Stomach smooth muscle (tissue), 2 donors: ENCODE data around the gene TSPAN32.
A peak's percentile ranks its signal among the peaks of the same experiment; 100 is the strongest.
"Not testable (repeated sequence)": the region's sequence is repeated elsewhere in the genome, so short reads cannot be mapped to it uniquely, and the experiment has no call there.

ENCODE experiments used
- H3K27ac ChIP-seq: one replicate; pipeline ENCODE4 v1.7.0; 2013; ENCODE audit warnings: mild to moderate bottlenecking, low read length, inconsistent platforms
- H3K27me3 ChIP-seq, 2 donors: one replicate each; pipeline ENCODE4 v1.7.0; 2013; ENCODE audit warnings: low read length in 2 of 2; ENCODE audit not compliant: insufficient read depth in 2 of 2, control insufficient read depth in 1 of 2
- H3K36me3 ChIP-seq, 2 donors: one replicate each; pipeline ENCODE4 v1.7.0; 2013; ENCODE audit warnings: low read length in 2 of 2; ENCODE audit not compliant: control insufficient read depth in 2 of 2, insufficient read depth in 2 of 2
- H3K4me1 ChIP-seq: one replicate; pipeline ENCODE4 v1.7.0; 2013; ENCODE audit warnings: low read length; ENCODE audit not compliant: control insufficient read depth, insufficient read depth
- H3K4me3 ChIP-seq, 2 donors: one replicate each; pipeline ENCODE4 v1.7.0; 2013; ENCODE audit warnings: low read length in 2 of 2
- H3K9ac ChIP-seq, 2 donors: one replicate each; pipeline ENCODE4 v1.7.0; 2013; ENCODE audit warnings: low read length in 2 of 2, mild to moderate bottlenecking in 1 of 2
- H3K9me3 ChIP-seq, 2 donors: one replicate each; pipeline ENCODE4 v1.7.0; 2013; ENCODE audit warnings: low read length in 2 of 2; ENCODE audit not compliant: control insufficient read depth in 2 of 2
- donor health status: healthy.
- donor health status: Pancreatic carcinoma.

TSPAN32 gene

DNA sequence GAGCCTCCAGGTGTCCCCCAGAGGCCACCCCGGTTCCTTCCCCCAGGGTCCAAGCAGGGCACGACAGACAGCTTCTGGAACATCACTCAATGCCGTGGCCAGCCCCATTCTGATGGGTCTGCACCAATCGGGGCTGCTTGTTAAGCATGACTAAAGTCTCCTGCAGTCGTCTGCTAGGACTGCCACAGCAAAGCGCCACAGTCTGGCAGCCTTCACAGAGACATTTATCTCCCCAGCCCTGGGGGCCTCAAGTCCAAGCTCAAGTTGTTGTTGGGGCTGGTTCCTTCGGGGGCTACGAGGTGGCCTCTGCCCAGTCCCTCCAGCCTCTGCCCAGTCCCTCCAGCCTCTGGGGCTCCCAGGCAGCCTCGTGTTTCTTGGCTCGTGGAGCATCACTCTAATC lies 61.3 kb downstream of the TSPAN32 start:
- Histone ChIP-seq H3K9me3 (no peaks in the 10 kb centered on the region), H3K4me1 (peaks cover 16% of the 10 kb centered on the region), H3K27me3 (no peaks in the 10 kb centered on the region), H3K9ac (no peak overlapping the region), H3K4me3 (no peak overlapping the region), H3K27ac (no peak overlapping the region), H3K36me3 (no peaks in the 10 kb centered on the region)

DNA sequence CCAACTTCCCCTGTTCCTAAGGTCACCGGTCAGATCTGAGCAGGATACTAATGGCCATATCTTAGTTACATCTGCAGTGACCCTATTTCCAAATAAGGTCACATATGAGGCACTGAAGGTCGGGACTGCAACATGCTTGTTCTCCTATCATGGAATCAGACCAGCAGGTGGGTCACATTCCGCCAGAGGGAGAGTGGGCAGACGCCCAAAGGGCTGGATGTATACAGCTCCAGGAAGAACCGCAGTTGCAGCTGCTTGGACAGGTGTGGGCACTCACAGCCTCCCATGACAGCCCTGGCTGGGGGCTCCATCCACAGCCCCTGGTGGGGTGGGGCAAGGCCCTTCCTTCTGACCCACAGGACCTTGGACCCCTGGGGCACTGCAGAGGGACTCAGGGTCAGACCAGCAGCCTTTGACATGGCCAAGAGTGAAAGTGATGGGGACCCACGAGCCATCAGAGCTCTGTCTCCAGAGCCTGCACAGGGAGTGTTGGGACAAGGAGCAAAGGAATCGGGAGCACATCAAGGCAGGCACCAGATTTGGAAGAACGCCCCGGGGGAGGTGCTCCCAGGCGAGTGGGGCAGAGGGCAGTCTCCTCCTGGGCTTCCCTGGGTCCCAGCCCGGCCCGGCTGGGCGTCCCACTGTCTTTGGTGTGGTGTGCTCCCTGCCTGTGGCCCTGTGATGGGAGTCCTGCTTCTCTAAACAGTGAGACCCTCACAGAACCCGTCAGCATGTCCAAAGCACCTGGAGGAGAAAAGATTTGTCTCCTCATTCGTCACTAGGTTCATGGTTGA lies 62.0 kb downstream of the TSPAN32 start:
- no peak overlapping the region for H3K9ac ChIP-seq
- H3K27me3 ChIP-seq, result no peaks in the 10 kb centered on the region
- H3K36me3 ChIP-seq, result no peaks in the 10 kb centered on the region
- H3K27ac ChIP-seq, result no peak overlapping the region
- no peak overlapping the region for H3K4me3 ChIP-seq
- no peaks in the 10 kb centered on the region for H3K9me3 ChIP-seq
- peaks cover 16% of the 10 kb centered on the region for H3K4me1 ChIP-seq

DNA sequence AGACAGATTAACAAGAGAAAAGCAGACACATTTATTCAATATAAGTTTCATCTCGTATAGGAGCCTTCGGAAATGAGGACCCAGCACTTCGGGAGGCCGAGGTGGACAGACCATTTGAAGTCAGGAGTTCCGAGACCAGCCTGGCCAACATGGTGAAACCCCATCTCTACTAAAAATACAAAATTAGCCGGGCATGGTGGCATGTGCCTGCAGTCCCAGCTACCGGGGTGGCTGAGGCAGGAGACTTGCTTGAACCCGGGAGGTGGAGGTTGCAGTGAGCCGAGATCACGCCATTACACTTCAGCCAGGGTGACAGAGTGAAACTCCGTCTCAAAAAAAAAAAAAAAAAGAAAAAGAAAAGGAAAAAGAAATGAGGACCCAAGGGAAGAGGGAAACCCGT lies 62.6 kb downstream of the TSPAN32 start:
- H3K9me3 ChIP-seq, H3K36me3 ChIP-seq, H3K9ac ChIP-seq, H3K4me3 ChIP-seq, H3K27me3 ChIP-seq, H3K27ac ChIP-seq: not testable (repeated sequence)
- H3K4me1 ChIP-seq, result peaks cover 16% of the 10 kb centered on the region

DNA sequence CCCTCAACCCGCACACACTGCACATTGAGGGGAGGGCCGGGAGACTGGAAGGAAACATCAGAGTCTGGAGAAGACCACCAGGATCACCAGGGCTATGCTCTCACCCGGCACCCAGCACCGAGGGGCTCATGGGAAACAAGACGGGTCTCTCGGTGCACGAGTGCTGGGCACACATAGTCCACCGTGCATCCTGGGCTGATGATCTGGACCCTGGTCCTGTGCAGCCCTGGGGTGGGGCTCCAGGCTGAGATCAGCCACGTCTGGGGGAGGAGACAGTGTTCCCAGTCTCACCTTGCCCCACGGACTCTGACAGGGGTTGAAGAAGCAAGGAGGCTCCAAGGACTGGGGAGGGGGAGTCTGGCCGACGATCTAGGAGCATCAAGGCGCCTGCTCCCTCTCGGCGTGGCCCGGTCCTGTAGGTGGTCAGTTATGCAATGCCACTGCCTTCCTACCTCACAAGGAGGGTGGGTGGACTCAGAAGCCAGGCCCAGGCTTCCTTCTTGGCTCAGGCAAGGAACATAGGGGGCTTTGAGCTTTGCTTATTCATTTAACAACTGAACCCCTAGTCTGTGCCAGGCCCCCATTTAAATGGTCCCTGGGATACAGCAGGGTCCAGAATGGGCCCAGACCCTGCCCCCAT lies 63.9 kb downstream of the TSPAN32 start:
- no peak overlapping the region for H3K27ac ChIP-seq
- no peaks in the 10 kb centered on the region for H3K27me3 ChIP-seq
- peaks cover 16% of the 10 kb centered on the region for H3K4me1 ChIP-seq
- H3K9me3 ChIP-seq, result no peaks in the 10 kb centered on the region
- peak overlapping the region in 1 of 2 donors; percentile 44 for H3K4me3 ChIP-seq
- no peaks in the 10 kb centered on the region for H3K36me3 ChIP-seq
- no peak overlapping the region for H3K9ac ChIP-seq

DNA sequence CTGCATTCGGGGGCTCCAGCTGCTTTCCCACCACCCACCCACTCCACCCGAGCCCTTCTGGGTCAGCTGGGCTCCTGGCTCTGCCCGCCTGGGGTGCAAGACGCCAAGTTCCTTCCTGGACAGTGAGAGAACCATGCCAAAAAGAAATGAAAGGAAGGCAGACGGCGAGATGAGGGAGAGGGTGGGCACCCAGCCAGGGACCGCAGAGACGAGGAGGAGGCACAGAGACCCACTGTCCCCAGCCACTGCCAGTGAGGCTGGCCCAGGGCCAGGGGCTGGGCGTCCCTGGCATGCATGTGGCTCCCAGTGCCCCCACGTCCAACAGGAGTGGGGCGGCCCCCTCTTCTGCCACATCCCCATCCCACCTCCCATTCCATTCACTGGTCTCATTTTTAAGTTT lies 64.5 kb downstream of the TSPAN32 start:
- peak overlapping the region in 1 of 2 donors; percentile 44 for H3K4me3 ChIP-seq

DNA sequence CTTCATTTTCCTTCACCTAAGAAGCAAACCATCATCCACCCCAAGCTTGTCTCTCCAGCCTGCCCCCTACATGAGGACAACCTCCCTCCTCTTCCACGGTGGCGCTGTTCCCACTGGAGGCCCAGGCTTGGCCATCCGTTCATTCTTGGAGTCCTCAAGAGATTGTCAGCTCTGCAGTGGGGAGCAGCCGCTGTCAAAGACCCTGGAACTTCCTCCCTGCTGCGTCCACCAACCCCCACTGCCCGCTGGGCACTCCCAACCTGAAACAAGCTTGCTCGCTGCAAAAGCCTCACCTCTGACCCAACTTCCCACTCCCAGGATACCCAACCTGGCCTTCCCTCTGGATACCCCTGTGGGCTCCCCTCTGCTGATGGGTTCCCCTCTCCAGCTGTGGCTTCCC lies 64.9 kb downstream of the TSPAN32 start:
- no peak overlapping the region for H3K4me3 ChIP-seq
- no peak overlapping the region for H3K27ac ChIP-seq
- no peaks in the 10 kb centered on the region for H3K27me3 ChIP-seq
- peaks cover 16% of the 10 kb centered on the region for H3K4me1 ChIP-seq
- no peaks in the 10 kb centered on the region for H3K36me3 ChIP-seq
- no peak overlapping the region for H3K9ac ChIP-seq
- H3K9me3 ChIP-seq, result no peaks in the 10 kb centered on the region

More for the DNA sequence above, 64.5 kb downstream of the TSPAN32 start:
- H3K9me3 ChIP-seq, result no peaks in the 10 kb centered on the region
- H3K9ac ChIP-seq, result no peak overlapping the region
- H3K4me1 ChIP-seq, result peaks cover 16% of the 10 kb centered on the region
- no peak overlapping the region for H3K27ac ChIP-seq
- no peaks in the 10 kb centered on the region for H3K27me3 ChIP-seq
- no peaks in the 10 kb centered on the region for H3K36me3 ChIP-seq

DNA sequence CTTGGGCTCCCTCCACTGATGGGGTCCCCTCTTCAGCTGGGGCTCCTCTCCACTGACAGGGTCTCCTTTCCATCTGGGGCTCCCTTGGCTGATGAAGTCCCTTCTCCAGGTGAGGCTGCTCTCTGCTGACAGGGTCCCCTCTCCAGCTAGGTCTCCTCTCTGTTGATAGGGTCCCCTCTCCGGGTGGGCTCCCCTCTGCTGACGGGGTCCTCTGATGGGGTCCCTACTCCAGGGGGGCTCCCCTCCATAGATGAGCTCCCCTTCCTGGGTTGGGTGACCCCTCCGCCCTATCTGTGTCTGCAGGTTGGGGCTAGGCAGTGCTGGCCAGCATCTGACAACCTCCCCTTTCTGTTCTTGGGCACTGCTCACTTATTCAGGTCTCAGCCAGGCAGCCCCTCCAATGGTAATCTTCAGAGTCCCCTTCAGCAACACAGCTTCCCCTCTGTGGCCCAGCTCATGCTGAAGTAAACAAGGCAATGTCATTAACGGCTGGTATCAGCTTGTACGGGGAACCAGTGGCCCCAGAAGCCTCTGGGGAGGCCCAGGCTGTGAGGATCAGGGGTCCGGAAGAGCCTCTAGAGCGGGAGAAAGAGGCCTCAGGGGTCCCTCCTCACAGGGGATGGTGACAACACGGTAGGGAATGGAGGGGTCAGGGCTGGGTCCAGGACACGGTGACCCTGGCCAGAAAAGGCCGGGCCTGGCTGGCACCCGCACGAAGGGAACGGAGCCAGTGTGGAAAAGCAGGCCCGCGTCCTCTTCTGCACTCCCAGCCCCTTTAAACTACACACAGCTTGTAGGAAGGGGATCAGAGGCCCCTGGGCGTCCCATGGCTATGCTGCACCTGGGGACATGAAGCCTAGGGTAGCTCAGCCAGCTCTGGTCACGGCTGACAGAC lies 65.7 kb downstream of the TSPAN32 start:
- Histone ChIP-seq H3K9me3 (no peaks in the 10 kb centered on the region), H3K9ac (no peak overlapping the region), H3K4me3 (no peak overlapping the region), H3K27ac (no peak overlapping the region), H3K27me3 (no peaks in the 10 kb centered on the region), H3K4me1 (peaks cover 16% of the 10 kb centered on the region), H3K36me3 (no peaks in the 10 kb centered on the region)
